HCT116 (cell line): Measurements from ENCODE around the gene MEAF6. TPM values are rescaled to one million over a fixed set of nuclear protein-coding genes. Genes with fewer than 3 reads are reported as not detected.

Experiments
- CBX3 ChIP-seq: IDR thresholded peaks from 2 replicates; pipeline ENCODE4 v1.6.1; 2012; ENCODE audit warnings: low read depth
- CEBPB ChIP-seq: IDR thresholded peaks from 2 replicates; pipeline ENCODE4 v1.6.1; 2012; ENCODE audit warnings: low read depth
- EGR1 ChIP-seq: IDR thresholded peaks from 2 replicates; pipeline ENCODE4 v1.6.1; 2012; ENCODE audit warnings: low read depth
- ELF1 ChIP-seq: IDR thresholded peaks from 2 replicates; pipeline ENCODE4 v1.6.1; 2012; ENCODE audit warnings: low read depth, borderline replicate concordance
- EZH2 ChIP-seq: fragments of 200-600 bp; sonication (generic); IDR thresholded peaks from 2 replicates; pipeline ENCODE4 v1.6.1; 2017; ENCODE audit warnings: antibody characterized with exemption, mixed run types
- EZH2phosphoT487 ChIP-seq: fragments of 200-600 bp; IDR thresholded peaks from 2 replicates; pipeline ENCODE4 v1.6.1; 2018; ENCODE audit warnings: antibody characterized with exemption, borderline replicate concordance
- FOSL1 ChIP-seq: IDR thresholded peaks from 2 replicates; pipeline ENCODE4 v1.6.1; 2012; ENCODE audit warnings: low read depth
- MAX ChIP-seq: IDR thresholded peaks from 2 replicates; pipeline ENCODE4 v1.6.1; 2012
- POLR2A ChIP-seq: IDR thresholded peaks from 2 replicates; pipeline ENCODE4 v1.7.0; 2011; ENCODE audit warnings: borderline replicate concordance; ENCODE audit not compliant: insufficient read depth, insufficient read length; ENCODE audit errors: extremely low read depth
- SIN3A ChIP-seq: IDR thresholded peaks from 2 replicates; pipeline ENCODE4 v1.6.1; 2012; ENCODE audit warnings: low read depth
- TCF7L2 ChIP-seq: IDR thresholded peaks from 2 replicates; pipeline ENCODE4 v1.7.0; 2011; ENCODE audit warnings: borderline replicate concordance, inconsistent platforms; ENCODE audit not compliant: insufficient read depth, insufficient read length; ENCODE audit errors: extremely low read depth
- YY1 ChIP-seq: IDR thresholded peaks from 2 replicates; pipeline ENCODE4 v1.6.1; 2011; ENCODE audit warnings: low read length, low read depth, moderate library complexity, mild to moderate bottlenecking; ENCODE audit not compliant: insufficient replicate concordance; ENCODE audit errors: extremely low read depth
- total RNA-seq: library from RNA; stranded (reverse); gene quantifications from one replicate; pipeline ENCODE4 v1.2.1, GENCODE V29; 2021; ENCODE audit not compliant: unreplicated experiment
- TF ChIP-seq, protein P1 (sequence below), 3 experiments: fragments of 200-600 bp in 1 of 3; sonication (generic) in 1 of 3; IDR thresholded peaks in 2 of 3; conservative IDR thresholded peaks in 1 of 3; 2 replicates each; pipeline ENCODE4 v1.5.1; 2012 to 2017; ENCODE audit warnings: low read depth in 2 of 3, low read length in 2 of 3, antibody characterized with exemption in 1 of 3, borderline replicate concordance in 1 of 3, control low read depth in 1 of 3, mild to moderate bottlenecking in 1 of 3, mixed read lengths in 1 of 3, mixed run types in 1 of 3, moderate library complexity in 1 of 3; ENCODE audit not compliant: insufficient read depth in 1 of 3

The MEAF6 gene
- total RNA-seq, 1 experiment from 2014 or later: 50.3 TPM

DNA sequence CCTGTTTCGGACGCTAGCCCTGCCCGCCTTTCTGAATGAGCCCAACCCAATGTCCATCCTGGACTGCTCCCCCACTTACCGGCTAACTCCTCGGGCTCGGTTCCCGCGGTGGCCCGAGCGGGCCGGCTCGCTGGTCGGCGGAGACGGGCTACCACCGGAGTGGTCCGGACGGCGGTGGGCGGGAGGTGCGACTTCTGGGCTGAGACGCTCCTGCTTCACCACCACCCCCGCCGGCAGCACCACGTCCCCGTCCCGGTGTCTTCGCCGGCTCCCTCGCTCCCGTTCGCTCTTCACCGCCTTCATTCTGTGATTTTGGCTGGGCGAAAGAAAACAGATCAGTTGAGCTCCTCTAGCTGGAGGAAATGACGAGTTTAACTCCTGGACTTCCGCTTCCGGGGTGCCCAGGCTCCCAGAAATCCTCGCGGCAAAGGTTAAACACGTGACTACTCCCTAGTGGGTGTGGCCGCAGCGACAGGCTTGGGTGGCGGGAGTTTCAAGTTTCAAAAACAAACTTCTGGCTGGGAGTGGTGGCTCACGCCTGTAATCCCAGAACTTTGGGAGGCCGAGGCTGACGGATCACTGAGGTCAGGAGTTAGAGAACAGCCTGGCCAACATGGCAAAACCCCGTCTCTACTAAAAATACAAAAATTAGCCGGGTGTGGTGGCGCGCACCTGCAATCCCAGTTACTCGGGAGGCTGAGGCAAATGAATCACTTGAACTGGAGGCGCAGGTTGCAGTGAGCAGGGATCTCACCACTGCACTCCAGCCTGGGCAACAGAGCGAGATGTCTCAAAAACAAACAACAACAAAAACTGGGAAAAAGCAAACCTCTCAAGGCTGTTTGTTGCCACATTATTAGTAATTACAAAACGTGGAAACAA, 39.6 kb upstream of the MEAF6 start, which contains the start of gene SNIP1 (continued):
- TF ChIP-seq EZH2: no peak
- peak; percentile 84 for TF ChIP-seq MAX
- peak; percentile 69 for TF ChIP-seq YY1
- no peak for TF ChIP-seq TCF7L2
- TF ChIP-seq POLR2A: peak; percentile 36
- TF ChIP-seq, protein P1, sequence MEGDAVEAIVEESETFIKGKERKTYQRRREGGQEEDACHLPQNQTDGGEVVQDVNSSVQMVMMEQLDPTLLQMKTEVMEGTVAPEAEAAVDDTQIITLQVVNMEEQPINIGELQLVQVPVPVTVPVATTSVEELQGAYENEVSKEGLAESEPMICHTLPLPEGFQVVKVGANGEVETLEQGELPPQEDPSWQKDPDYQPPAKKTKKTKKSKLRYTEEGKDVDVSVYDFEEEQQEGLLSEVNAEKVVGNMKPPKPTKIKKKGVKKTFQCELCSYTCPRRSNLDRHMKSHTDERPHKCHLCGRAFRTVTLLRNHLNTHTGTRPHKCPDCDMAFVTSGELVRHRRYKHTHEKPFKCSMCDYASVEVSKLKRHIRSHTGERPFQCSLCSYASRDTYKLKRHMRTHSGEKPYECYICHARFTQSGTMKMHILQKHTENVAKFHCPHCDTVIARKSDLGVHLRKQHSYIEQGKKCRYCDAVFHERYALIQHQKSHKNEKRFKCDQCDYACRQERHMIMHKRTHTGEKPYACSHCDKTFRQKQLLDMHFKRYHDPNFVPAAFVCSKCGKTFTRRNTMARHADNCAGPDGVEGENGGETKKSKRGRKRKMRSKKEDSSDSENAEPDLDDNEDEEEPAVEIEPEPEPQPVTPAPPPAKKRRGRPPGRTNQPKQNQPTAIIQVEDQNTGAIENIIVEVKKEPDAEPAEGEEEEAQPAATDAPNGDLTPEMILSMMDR (IDR thresholded peaks at IDR 0.05 in 2 of 3, conservative IDR thresholded peaks at IDR 0.05 in 1 of 3; ENCODE audit: borderline replicate concordance in 1 of 3, insufficient read depth in 1 of 3, low read depth in 2 of 3, low read length in 2 of 3): no peak
- TF ChIP-seq CEBPB: no peak
- peak; percentile 40 for TF ChIP-seq CBX3
- TF ChIP-seq EZH2phosphoT487: no peak
- TF ChIP-seq FOSL1: no peak
- TF ChIP-seq EGR1: peak; percentile 61; the same call in 1 of the 2 replicates
- TF ChIP-seq SIN3A: no peak; the same call in 1 of the 2 replicates
- peak; percentile 71; the same call in 1 of the 2 replicates for TF ChIP-seq ELF1
